GM18907 (cell line): ENCODE results near the gene ATP6V0A4.
"Not testable (repeated sequence)": the region's sequence is repeated elsewhere in the genome, so short reads cannot be mapped to it uniquely, and the experiment has no call there.

ENCODE experiments used
- ATAC-seq: cut with Tn5 transposase; IDR thresholded peaks from one replicate; pipeline ENCODE4 v1.9.1; 2021; ENCODE audit warnings: mild to moderate bottlenecking, moderate library complexity; ENCODE audit not compliant: unreplicated experiment

Gene ATP6V0A4

DNA sequence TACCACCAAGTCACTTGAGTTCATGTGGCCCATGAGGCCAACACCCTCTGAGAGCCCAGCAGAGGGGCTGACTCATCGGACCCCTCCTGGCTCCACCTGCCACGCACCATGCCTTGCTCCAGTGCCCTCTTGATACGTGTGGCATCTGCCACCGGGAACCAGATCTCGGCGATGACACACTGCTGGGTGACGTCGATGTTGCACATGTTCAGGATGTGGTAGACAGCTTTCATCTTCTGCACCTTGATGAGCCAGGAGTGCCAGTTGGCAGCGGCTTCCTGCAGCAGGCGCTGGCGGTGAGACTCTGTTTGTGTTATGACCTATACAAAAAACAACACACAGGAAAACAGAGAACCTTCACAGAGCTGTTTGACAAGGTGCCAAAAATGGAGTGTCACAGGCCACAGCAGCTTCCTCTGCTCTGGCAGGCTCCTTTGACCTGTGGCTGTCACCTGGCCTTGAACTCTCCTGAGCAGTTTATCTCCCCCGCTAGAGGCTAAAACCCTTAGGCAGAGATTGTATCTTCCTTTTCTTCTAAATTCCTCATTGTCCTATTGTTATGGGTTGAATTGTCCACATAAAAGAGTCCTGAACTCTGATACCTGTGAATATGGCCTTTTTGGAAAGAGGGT, 45.4 kb downstream of the ATP6V0A4 start:
- ATAC-seq, result peak; percentile 94

DNA sequence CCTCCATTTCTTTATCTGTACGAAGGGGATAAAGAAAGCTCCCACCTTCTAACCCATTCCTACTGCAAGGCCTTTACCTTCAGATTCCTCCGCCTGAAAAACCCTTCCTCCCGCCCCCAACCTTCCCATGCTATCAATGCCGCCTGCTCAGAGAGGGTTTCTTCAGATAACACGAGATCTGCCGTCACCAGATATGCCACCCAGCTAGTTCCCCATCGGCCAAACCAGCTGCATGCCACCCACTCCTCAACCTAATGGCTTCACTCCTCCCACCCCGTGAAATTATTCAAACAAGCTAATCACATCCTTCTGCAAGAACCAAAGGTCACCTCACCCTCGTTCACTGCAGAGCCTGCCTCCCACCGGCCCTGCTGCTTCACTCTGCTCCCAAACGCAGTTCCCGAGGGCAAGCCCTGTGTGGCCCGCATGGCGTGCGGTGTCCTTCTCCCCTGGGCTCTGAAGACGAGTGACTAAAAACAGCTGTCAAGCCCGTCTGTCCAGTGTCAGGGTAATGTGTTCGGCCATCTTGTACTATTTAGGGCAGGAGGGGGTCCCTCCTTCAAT, 47.0 kb downstream of the ATP6V0A4 start:
- ATAC-seq, result no peak

DNA sequence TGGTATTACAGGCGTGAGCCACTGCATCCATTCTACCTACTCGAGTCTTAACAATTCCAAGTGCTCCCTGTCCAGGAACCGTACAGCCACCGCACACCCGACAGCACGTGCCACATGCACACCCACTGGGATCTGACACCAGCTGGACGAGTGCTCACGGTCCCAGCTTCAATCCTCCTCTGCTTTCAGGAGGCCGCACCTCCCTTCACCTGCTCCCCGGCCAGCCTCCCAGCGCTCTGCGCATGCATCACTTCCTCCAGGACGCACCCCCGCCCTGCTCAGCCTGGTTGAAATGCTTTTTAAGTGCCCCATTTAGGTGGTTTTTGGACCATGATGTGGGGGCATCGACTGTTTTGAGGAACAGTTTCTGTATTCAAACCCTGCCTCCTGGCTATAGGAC, 47.5 kb downstream of the ATP6V0A4 start:
- no peak for ATAC-seq

DNA sequence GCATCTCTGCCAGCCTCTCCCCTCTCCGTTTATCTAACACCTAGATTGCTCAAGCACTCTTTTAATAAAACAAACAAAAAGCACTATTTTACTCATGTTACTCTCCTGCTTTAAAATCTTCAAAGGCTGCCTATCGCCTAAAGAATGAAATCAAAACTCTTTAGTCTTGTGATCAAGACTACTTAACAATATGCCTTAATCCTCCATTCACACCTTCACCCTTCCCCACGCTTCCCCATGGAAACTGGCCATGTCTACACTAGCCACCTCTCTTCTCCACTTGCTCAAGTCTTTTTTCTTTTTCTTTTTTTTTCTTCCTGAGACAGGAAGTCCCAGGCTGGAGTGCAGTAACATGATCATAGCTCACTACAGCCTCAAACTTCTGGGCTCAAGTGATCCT, 48.0 kb downstream of the ATP6V0A4 start:
- ATAC-seq, result no peak

GRCh38 chr7:138748666-138749065, 49.3 kb downstream of the ATP6V0A4 start:
- ATAC-seq, result no peak

- ATAC-seq, result no peak
These were observed 51.9 kb downstream of the ATP6V0A4 start for GRCh38 chr7:138746073-138746472.

DNA sequence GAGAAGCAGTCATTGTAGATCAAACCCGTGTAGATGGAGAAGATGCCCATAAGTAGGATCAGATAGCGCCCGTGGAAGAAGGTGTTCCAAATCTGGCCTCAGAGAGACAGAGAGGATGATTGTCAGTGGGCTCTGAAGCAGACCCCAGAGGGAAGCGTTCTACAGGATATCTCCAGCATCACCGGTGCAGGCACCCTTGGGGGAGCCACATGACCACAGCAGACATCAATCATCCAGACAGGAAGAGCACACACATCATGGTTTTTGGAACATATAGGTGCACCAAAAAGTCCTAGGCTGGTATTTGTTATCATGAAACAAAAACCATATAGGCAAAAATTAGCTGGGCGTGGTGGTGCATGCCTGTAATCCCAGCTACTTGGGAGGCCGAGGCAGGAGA, 52.8 kb downstream of the ATP6V0A4 start:
- ATAC-seq, result no peak

- no peak for ATAC-seq
These were observed 56.6 kb downstream of the ATP6V0A4 start for GRCh38 chr7:138741453-138741735.

- no peak for ATAC-seq
These were observed 58.1 kb downstream of the ATP6V0A4 start for GRCh38 chr7:138739859-138740258.

GRCh38 chr7:138738551-138739335, 59.3 kb downstream of the ATP6V0A4 start:
- peak; percentile 81 for ATAC-seq

- no peak for ATAC-seq
These were observed 59.9 kb downstream of the ATP6V0A4 start for GRCh38 chr7:138738114-138738513.

DNA sequence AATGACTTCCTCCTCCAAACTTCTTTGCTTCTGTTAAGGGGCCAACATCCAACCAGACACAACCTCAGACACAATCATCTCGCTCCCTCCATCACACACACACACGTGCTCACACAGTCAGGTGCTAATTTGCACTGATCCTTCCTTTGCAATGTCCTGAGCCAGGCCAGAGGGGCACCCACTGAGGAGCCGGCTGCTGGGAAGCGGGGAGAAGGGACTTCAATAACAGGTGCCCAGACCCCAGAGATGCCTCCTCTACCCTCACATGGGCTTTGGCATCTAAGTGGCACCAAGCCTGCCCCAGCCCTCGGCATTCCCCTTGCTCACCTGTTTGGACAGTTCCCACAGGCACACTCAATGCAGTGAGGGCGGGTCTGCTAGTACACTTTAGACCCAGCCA, 62.6 kb downstream of the ATP6V0A4 start:
- no peak for ATAC-seq

- ATAC-seq, result not testable (repeated sequence)
These were observed 66.3 kb downstream of the ATP6V0A4 start for GRCh38 chr7:138731733-138732132.

DNA sequence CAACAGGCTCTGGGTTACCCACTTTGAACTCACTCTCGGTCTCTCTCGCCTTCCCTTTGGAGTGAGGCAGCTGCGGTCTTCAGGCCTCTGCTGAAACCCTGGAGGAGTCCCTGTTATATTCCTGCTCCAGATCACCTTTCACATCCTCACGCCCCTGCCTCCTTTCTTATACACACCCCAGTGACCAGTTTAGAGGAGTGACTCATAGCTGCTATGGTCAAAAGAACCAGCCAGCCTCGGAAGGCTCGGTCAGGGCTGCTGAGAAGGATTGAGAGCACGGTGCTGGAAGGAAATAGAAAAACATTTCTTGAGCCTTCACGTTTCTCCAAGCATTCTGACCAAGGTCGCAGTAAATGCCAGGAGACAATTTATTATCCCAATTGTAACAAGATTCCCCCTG, 68.6 kb downstream of the ATP6V0A4 start:
- ATAC-seq, result no peak

GRCh38 chr7:138727336-138728099, 70.5 kb downstream of the ATP6V0A4 start:
- no peak for ATAC-seq

DNA sequence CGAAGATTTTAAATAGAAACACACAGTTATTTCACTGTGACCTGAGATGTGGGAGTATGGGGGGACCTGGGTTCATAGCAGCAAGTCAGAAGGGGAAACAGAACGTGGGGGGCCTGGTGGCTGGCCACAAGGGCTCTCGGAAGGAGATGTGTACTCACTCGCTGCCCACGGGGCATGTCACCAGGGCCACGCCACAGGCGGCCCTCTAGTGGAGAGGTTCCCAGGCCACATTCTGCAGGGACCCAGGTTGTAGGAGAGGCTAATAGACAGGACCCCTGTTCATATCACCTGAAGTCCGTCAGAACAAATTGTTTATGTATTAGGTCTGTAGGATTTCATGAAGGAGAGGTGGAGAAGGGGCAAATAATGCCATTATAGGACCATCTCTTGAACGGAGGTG, 71.7 kb downstream of the ATP6V0A4 start:
- no peak for ATAC-seq

DNA sequence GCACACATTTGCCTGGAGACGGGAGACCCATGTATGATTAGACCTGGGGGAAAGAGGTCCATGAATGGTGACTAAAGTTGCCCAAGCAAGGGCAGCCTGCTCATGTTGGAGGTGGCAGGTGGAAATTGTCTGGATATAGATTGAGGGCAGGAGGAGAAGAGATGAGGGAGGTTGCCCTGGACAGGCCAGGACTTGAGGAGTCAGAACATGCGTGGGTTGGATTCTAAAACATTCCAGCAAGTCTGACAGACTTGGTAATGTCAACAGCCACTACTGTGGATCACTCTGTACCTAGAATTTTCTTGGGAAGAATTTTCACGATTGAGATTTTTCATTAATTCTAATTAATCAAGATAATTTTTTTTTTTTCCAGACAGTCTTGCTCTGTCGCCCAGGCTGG, 77.7 kb downstream of the ATP6V0A4 start:
- no peak for ATAC-seq

DNA sequence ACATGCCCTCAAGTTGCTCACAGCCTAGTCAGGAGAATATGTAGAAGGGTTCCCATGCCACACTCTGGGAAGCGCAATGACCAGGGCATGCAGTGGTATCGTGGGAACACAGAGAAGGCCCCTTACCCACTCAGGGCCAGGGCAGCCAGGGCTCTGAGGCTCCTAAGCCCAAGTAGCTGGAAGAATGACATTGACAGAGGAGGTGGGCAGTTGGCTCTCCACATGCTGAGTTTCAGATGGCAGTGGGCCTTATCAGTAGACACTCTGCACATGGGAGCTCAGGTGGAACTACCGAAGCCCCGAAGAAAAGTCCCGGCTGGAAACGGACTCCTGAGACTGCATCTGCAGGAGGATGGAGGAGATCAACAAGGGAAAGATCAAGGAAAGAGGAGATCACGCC, 81.1 kb downstream of the ATP6V0A4 start:
- ATAC-seq, result no peak

- ATAC-seq, result no peak
These were observed 84.8 kb downstream of the ATP6V0A4 start for GRCh38 chr7:138713191-138713590.

GRCh38 chr7:138712652-138713051, 85.3 kb downstream of the ATP6V0A4 start:
- ATAC-seq, result no peak

DNA sequence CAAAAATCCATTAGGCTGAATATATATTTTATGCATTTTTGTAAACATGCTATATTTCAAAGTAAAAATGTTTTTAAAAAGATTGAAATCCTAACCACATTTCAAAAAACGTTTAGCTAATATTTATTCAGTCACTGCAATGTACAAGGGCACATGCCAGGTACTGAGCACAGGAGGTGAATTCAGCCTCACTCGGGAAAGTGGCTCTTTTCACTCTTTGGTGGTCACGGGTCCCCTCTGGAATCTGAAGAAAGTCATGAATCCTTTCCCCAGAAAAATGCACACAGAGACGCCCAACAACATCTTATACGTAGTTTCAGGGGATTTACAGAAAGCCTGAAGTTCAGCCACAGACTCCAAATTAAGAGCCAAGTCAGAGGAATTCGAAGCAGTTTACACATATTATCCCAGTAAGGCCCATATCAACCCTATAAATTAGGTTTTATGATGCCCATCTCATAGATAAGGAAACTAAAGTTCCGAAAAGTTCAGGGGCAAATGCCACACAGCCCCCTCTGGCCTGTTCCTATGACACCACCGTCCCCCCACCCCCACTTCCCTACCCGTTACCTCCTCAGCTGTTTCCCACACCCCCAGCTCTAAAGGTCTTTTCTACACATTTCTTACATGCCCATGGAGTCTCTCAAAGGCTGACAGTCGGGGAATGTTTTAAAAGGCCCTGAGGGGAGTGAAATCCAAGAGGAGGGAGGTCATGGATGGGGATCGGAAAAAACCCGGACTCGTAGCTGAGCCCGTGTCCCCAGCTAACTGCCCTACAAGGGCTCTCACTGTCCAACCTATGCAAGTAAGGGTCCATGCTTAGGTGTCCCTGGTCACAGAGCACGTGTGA, 87.2 kb downstream of the ATP6V0A4 start:
- ATAC-seq, result no peak
